Neural cell (in vitro differentiated cells): Measurements from ENCODE around the gene FHDC1. TPM values are rescaled to one million over a fixed set of nuclear protein-coding genes. Genes with fewer than 3 reads are reported as not detected.

ENCODE experiments used
- H2AFZ ChIP-seq: fragments of 200-600, 300-800 bp; sonication (generic), shearing (Covaris generic); 2 replicates; pipeline ENCODE4 v1.6.0; 2014; ENCODE audit warnings: low read depth, mild to moderate bottlenecking, antibody characterized with exemption, low read length, moderate library complexity
- H3F3A ChIP-seq: fragments of 200-600 bp; shearing (Covaris generic); 2 replicates; pipeline ENCODE4 v1.6.1; 2016; ENCODE audit warnings: mild to moderate bottlenecking, moderate library complexity, mixed read lengths, antibody characterized with exemption, low read length; ENCODE audit not compliant: insufficient read depth, poor library complexity, severe bottlenecking
- H3K27ac ChIP-seq: fragments of 200-600, 300-800 bp; sonication (generic), shearing (Covaris generic); 2 replicates; pipeline ENCODE4 v1.5.1; 2014; ENCODE audit warnings: mild to moderate bottlenecking, low read length, moderate library complexity
- H3K27me3 ChIP-seq: fragments of 300-800, 200-600 bp; sonication (generic), shearing (Covaris generic); 2 replicates; pipeline ENCODE4 v1.6.0; 2014; ENCODE audit warnings: mild to moderate bottlenecking, low read depth, low read length, moderate library complexity; ENCODE audit not compliant: insufficient read depth
- H3K36me3 ChIP-seq: fragments of 300-800, 200-600 bp; sonication (generic), shearing (Covaris generic); 2 replicates; pipeline ENCODE4 v1.5.1; 2014; ENCODE audit warnings: mild to moderate bottlenecking, antibody characterized with exemption, low read length, moderate library complexity; ENCODE audit not compliant: insufficient read depth
- H3K4me2 ChIP-seq: fragments of 300-800, 200-600 bp; sonication (generic), shearing (Covaris generic); 2 replicates; pipeline ENCODE4 v1.6.0; 2014; ENCODE audit warnings: mild to moderate bottlenecking, low read length
- H3K4me3 ChIP-seq: fragments of 300-800, 200-600 bp; sonication (generic), shearing (Covaris generic); 2 replicates; pipeline ENCODE4 v1.5.1; 2014; ENCODE audit warnings: mild to moderate bottlenecking, low read length, moderate library complexity
- H3K79me2 ChIP-seq: fragments of 200-600 bp; shearing (Covaris generic); replicated peaks from 2 replicates; pipeline ENCODE4 v1.6.0; 2014; ENCODE audit warnings: mild to moderate bottlenecking, low read length, moderate library complexity; ENCODE audit not compliant: insufficient read depth
- H3K9ac ChIP-seq: fragments of 300-800, 200-600 bp; sonication (generic), shearing (Covaris generic); 2 replicates; pipeline ENCODE4 v1.6.1; 2016; ENCODE audit warnings: mild to moderate bottlenecking, low read length, mixed read lengths
- H3K9me2 ChIP-seq: fragments of 200-600 bp; shearing (Covaris generic); 2 replicates; pipeline ENCODE4 v1.6.1; 2016; ENCODE audit warnings: mild to moderate bottlenecking, low read length, mixed read lengths; ENCODE audit not compliant: insufficient read depth
- H3K9me3 ChIP-seq: fragments of 200-600, 300-800 bp; sonication (generic), shearing (Covaris generic); 2 replicates; pipeline ENCODE4 v1.6.1; 2016; ENCODE audit warnings: mild to moderate bottlenecking, mixed run types, low read length, moderate library complexity, mixed read lengths
- H4K20me1 ChIP-seq: fragments of 200-600 bp; shearing (Covaris generic); 2 replicates; pipeline ENCODE4 v1.6.1; 2016; ENCODE audit warnings: mild to moderate bottlenecking, mixed run types; ENCODE audit not compliant: insufficient read depth
- CTCF ChIP-seq: fragments of 450-650 bp; IDR thresholded peaks from 2 replicates; pipeline ENCODE4 v1.5.1; 2014; ENCODE audit warnings: antibody characterized with exemption, mild to moderate bottlenecking, moderate library complexity; ENCODE audit not compliant: poor library complexity, severe bottlenecking
- EP300 ChIP-seq: fragments of 450-650 bp; conservative IDR thresholded peaks from 2 replicates; pipeline ENCODE4 v1.6.1; 2014; ENCODE audit warnings: antibody characterized with exemption, mild to moderate bottlenecking, moderate library complexity; ENCODE audit not compliant: poor library complexity, severe bottlenecking
- EZH2 ChIP-seq: fragments of 200-600, 300-800 bp; shearing (Covaris generic), sonication (generic); IDR thresholded peaks from 2 replicates; pipeline ENCODE4 v1.6.1; 2014; ENCODE audit warnings: antibody characterized with exemption, low read length, borderline replicate concordance, mild to moderate bottlenecking; ENCODE audit not compliant: insufficient read depth, poor library complexity, severe bottlenecking
- MXI1 ChIP-seq: fragments of 450-650 bp; conservative IDR thresholded peaks from 2 replicates; pipeline ENCODE4 v1.6.1; 2014; ENCODE audit warnings: antibody characterized with exemption, mild to moderate bottlenecking; ENCODE audit not compliant: poor library complexity, severe bottlenecking
- POLR2AphosphoS5 ChIP-seq: IDR thresholded peaks from 2 replicates; pipeline ENCODE4 v1.6.1; 2012
- RAD21 ChIP-seq: fragments of 450-650 bp; conservative IDR thresholded peaks from 2 replicates; pipeline ENCODE4 v1.6.1; 2014; ENCODE audit warnings: antibody characterized with exemption, mild to moderate bottlenecking, moderate library complexity
- REST ChIP-seq: IDR thresholded peaks from 2 replicates; pipeline ENCODE4 v1.6.1; 2012; ENCODE audit warnings: borderline replicate concordance
- SMC3 ChIP-seq: fragments of 450-650 bp; conservative IDR thresholded peaks from 2 replicates; pipeline ENCODE4 v1.6.1; 2014; ENCODE audit warnings: antibody characterized with exemption, mild to moderate bottlenecking, moderate library complexity; ENCODE audit not compliant: poor library complexity
- TAF1 ChIP-seq: IDR thresholded peaks from 2 replicates; pipeline ENCODE4 v1.6.1; 2012; ENCODE audit warnings: low read depth
- polyA plus RNA-seq: library from polyadenylated mRNA; depleted of rRNA; stranded (reverse); fragments of >200 nt; gene quantifications from 2 replicates; pipeline ENCODE4 v1.2.3, GENCODE V29; 2014

FHDC1 gene
- polyA plus RNA-seq, 1 donor from 2014 or later = 11.4 TPM

GRCh38 chr4:152919826-152920225 lies 16.3 kb upstream of the FHDC1 start:
- no peak overlapping the region for H3K9ac ChIP-seq
- H3K9me3 ChIP-seq = peaks cover 5% of the 10 kb centered on the region
- H3K27me3 ChIP-seq = no peaks in the 10 kb centered on the region
- H3K9me2 ChIP-seq = no peaks in the 10 kb centered on the region
- peaks cover 9% of the 10 kb centered on the region for H3K36me3 ChIP-seq
- H3F3A ChIP-seq = no peaks in the 10 kb centered on the region
- H3K4me3 ChIP-seq = no peak overlapping the region
- no peak for TF ChIP-seq RAD21
- TF ChIP-seq MXI1 = no peak
- TF ChIP-seq TAF1 = no peak
- TF ChIP-seq EP300 = no peak
- TF ChIP-seq CTCF = no peak
- no peak for TF ChIP-seq EZH2
- no peak for TF ChIP-seq SMC3
- no peak overlapping the region for H3K4me2 ChIP-seq
- no peak overlapping the region for H2AFZ ChIP-seq
- H3K27ac ChIP-seq = no peak overlapping the region
- no peaks in the 10 kb centered on the region for H4K20me1 ChIP-seq
- H3K79me2 ChIP-seq = no peaks in the 10 kb centered on the region

GRCh38 chr4:152920768-152921167 lies 15.4 kb upstream of the FHDC1 start:
- Histone ChIP-seq H3K9ac (no peak overlapping the region), H3K27me3 (no peaks in the 10 kb centered on the region), H3K27ac (no peak overlapping the region), H3K4me2 (no peak overlapping the region), H3K36me3 (peaks cover 9% of the 10 kb centered on the region), H4K20me1 (no peaks in the 10 kb centered on the region), H2AFZ (no peak overlapping the region), H3F3A (no peaks in the 10 kb centered on the region), H3K4me3 (no peak overlapping the region), H3K79me2 (no peaks in the 10 kb centered on the region), H3K9me3 (peaks cover 5% of the 10 kb centered on the region), H3K9me2 (no peaks in the 10 kb centered on the region)
- TF ChIP-seq POLR2AphosphoS5 (no peak), SMC3 (no peak), TAF1 (no peak), EZH2 (no peak), RAD21 (no peak), EP300 (no peak), CTCF (no peak), REST (no peak)
